Measurements from ENCODE around the gene GLG1.

GRCh38 chr16:74568961-74569631, 37.8 kb downstream of the GLG1 start:
- TF ChIP-seq, protein P1, sequence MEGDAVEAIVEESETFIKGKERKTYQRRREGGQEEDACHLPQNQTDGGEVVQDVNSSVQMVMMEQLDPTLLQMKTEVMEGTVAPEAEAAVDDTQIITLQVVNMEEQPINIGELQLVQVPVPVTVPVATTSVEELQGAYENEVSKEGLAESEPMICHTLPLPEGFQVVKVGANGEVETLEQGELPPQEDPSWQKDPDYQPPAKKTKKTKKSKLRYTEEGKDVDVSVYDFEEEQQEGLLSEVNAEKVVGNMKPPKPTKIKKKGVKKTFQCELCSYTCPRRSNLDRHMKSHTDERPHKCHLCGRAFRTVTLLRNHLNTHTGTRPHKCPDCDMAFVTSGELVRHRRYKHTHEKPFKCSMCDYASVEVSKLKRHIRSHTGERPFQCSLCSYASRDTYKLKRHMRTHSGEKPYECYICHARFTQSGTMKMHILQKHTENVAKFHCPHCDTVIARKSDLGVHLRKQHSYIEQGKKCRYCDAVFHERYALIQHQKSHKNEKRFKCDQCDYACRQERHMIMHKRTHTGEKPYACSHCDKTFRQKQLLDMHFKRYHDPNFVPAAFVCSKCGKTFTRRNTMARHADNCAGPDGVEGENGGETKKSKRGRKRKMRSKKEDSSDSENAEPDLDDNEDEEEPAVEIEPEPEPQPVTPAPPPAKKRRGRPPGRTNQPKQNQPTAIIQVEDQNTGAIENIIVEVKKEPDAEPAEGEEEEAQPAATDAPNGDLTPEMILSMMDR (IDR thresholded peaks at IDR 0.05; ENCODE audit: low read depth, low read length, missing input control) = no peak
- TF ChIP-seq, protein P2, sequence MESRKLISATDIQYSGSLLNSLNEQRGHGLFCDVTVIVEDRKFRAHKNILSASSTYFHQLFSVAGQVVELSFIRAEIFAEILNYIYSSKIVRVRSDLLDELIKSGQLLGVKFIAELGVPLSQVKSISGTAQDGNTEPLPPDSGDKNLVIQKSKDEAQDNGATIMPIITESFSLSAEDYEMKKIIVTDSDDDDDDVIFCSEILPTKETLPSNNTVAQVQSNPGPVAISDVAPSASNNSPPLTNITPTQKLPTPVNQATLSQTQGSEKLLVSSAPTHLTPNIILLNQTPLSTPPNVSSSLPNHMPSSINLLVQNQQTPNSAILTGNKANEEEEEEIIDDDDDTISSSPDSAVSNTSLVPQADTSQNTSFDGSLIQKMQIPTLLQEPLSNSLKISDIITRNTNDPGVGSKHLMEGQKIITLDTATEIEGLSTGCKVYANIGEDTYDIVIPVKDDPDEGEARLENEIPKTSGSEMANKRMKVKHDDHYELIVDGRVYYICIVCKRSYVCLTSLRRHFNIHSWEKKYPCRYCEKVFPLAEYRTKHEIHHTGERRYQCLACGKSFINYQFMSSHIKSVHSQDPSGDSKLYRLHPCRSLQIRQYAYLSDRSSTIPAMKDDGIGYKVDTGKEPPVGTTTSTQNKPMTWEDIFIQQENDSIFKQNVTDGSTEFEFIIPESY (IDR thresholded peaks at IDR 0.05) = no peak
- TF ChIP-seq YY1 (IDR thresholded peaks at IDR 0.05) (no peak), TAF1 (conservative IDR thresholded peaks at IDR 0.05) (no peak)
